ENCODE results near the gene GCSH.

Gene GCSH

GRCh38 chr16:81099958-81100357 is 3.8 kb upstream of the GCSH start:
- DNase-seq, result no peak

- DNase-seq, result no peak
Measured at GRCh38 chr16:81097230-81097629, 1.0 kb upstream of the GCSH start.

- DNase-seq, result no peak
Measured at GRCh38 chr16:81096715-81097208, 567 bp upstream of the GCSH start.

- DNase-seq, result peak in 1 of 2 experiments; percentile 68
Measured at GRCh38 chr16:81095653-81095952, 592 bp downstream of the GCSH start.

GRCh38 chr16:81094771-81095251 is 1.4 kb downstream of the GCSH start:
- DNase-seq, result no peak

- no peak for DNase-seq
Measured at GRCh38 chr16:81088836-81089235, 7.4 kb downstream of the GCSH start.

- DNase-seq, result no peak
Measured at GRCh38 chr16:81081014-81081413, 15.2 kb downstream of the GCSH start.

GRCh38 chr16:81080233-81080632 is 16.0 kb downstream of the GCSH start:
- no peak for DNase-seq

- DNase-seq, result peak; percentile 99
Measured at GRCh38 chr16:81077076-81077940, 18.9 kb downstream of the GCSH start, which contains the start of gene C16orf46. TSS of gene C16orf46 (minus strand) at chr16:81077238. CDS start at chr16:81063955, 13,283 bp downstream.

GRCh38 chr16:81076566-81077075 is 19.6 kb downstream of the GCSH start:
- DNase-seq, result peak; percentile 97

GRCh38 chr16:81073560-81074330 is 22.4 kb downstream of the GCSH start:
- no peak for DNase-seq

- DNase-seq, result no peak
Measured at GRCh38 chr16:81071805-81072204, 24.4 kb downstream of the GCSH start.

GRCh38 chr16:81070979-81071378 is 25.2 kb downstream of the GCSH start:
- no peak for DNase-seq

GRCh38 chr16:81069063-81069462 is 27.1 kb downstream of the GCSH start:
- DNase-seq, result no peak

- no peak for DNase-seq
Measured at GRCh38 chr16:81067166-81067565, 29.0 kb downstream of the GCSH start.

GRCh38 chr16:81066681-81067080 is 29.5 kb downstream of the GCSH start:
- DNase-seq, result no peak

- DNase-seq, result no peak
Measured at GRCh38 chr16:81061871-81062608, 34.2 kb downstream of the GCSH start.

GRCh38 chr16:81061307-81061640 is 34.9 kb downstream of the GCSH start:
- no peak for DNase-seq

- DNase-seq, result no peak
Measured at GRCh38 chr16:81060576-81061306, 35.5 kb downstream of the GCSH start.

- no peak for DNase-seq
Measured at GRCh38 chr16:81053761-81054160, 42.4 kb downstream of the GCSH start.

GRCh38 chr16:81042821-81043220 is 53.4 kb downstream of the GCSH start:
- DNase-seq, result no peak

GRCh38 chr16:81041696-81042095 is 54.5 kb downstream of the GCSH start:
- no peak for DNase-seq

All from activated T-cell treated with anti-CD3 and anti-CD28 coated beads, Interleukin-2, amount 50 U/mL, for 48 hours (primary cell).